Neural cell (in vitro differentiated cells): ENCODE data around the gene ADAMTS17. TPM values are rescaled to one million over a fixed set of nuclear protein-coding genes. Genes with fewer than 3 reads are reported as not detected.

Source experiments
- H2AFZ ChIP-seq: fragments of 200-600, 300-800 bp; sonication (generic), shearing (Covaris generic); 2 replicates; pipeline ENCODE4 v1.6.0; 2014; ENCODE audit warnings: low read depth, mild to moderate bottlenecking, antibody characterized with exemption, low read length, moderate library complexity
- H3F3A ChIP-seq: fragments of 200-600 bp; shearing (Covaris generic); 2 replicates; pipeline ENCODE4 v1.6.1; 2016; ENCODE audit warnings: mild to moderate bottlenecking, moderate library complexity, mixed read lengths, antibody characterized with exemption, low read length; ENCODE audit not compliant: insufficient read depth, poor library complexity, severe bottlenecking
- H3K27ac ChIP-seq: fragments of 200-600, 300-800 bp; sonication (generic), shearing (Covaris generic); 2 replicates; pipeline ENCODE4 v1.5.1; 2014; ENCODE audit warnings: mild to moderate bottlenecking, low read length, moderate library complexity
- H3K27me3 ChIP-seq: fragments of 300-800, 200-600 bp; sonication (generic), shearing (Covaris generic); 2 replicates; pipeline ENCODE4 v1.6.0; 2014; ENCODE audit warnings: mild to moderate bottlenecking, low read depth, low read length, moderate library complexity; ENCODE audit not compliant: insufficient read depth
- H3K36me3 ChIP-seq: fragments of 300-800, 200-600 bp; sonication (generic), shearing (Covaris generic); 2 replicates; pipeline ENCODE4 v1.5.1; 2014; ENCODE audit warnings: mild to moderate bottlenecking, antibody characterized with exemption, low read length, moderate library complexity; ENCODE audit not compliant: insufficient read depth
- H3K4me2 ChIP-seq: fragments of 300-800, 200-600 bp; sonication (generic), shearing (Covaris generic); 2 replicates; pipeline ENCODE4 v1.6.0; 2014; ENCODE audit warnings: mild to moderate bottlenecking, low read length
- H3K4me3 ChIP-seq: fragments of 300-800, 200-600 bp; sonication (generic), shearing (Covaris generic); 2 replicates; pipeline ENCODE4 v1.5.1; 2014; ENCODE audit warnings: mild to moderate bottlenecking, low read length, moderate library complexity
- H3K79me2 ChIP-seq: fragments of 200-600 bp; shearing (Covaris generic); replicated peaks from 2 replicates; pipeline ENCODE4 v1.6.0; 2014; ENCODE audit warnings: mild to moderate bottlenecking, low read length, moderate library complexity; ENCODE audit not compliant: insufficient read depth
- H3K9ac ChIP-seq: fragments of 300-800, 200-600 bp; sonication (generic), shearing (Covaris generic); 2 replicates; pipeline ENCODE4 v1.6.1; 2016; ENCODE audit warnings: mild to moderate bottlenecking, low read length, mixed read lengths
- H3K9me2 ChIP-seq: fragments of 200-600 bp; shearing (Covaris generic); 2 replicates; pipeline ENCODE4 v1.6.1; 2016; ENCODE audit warnings: mild to moderate bottlenecking, low read length, mixed read lengths; ENCODE audit not compliant: insufficient read depth
- H3K9me3 ChIP-seq: fragments of 200-600, 300-800 bp; sonication (generic), shearing (Covaris generic); 2 replicates; pipeline ENCODE4 v1.6.1; 2016; ENCODE audit warnings: mild to moderate bottlenecking, mixed run types, low read length, moderate library complexity, mixed read lengths
- H4K20me1 ChIP-seq: fragments of 200-600 bp; shearing (Covaris generic); 2 replicates; pipeline ENCODE4 v1.6.1; 2016; ENCODE audit warnings: mild to moderate bottlenecking, mixed run types; ENCODE audit not compliant: insufficient read depth
- CTCF ChIP-seq: fragments of 450-650 bp; IDR thresholded peaks from 2 replicates; pipeline ENCODE4 v1.5.1; 2014; ENCODE audit warnings: antibody characterized with exemption, mild to moderate bottlenecking, moderate library complexity; ENCODE audit not compliant: poor library complexity, severe bottlenecking
- EP300 ChIP-seq: fragments of 450-650 bp; conservative IDR thresholded peaks from 2 replicates; pipeline ENCODE4 v1.6.1; 2014; ENCODE audit warnings: antibody characterized with exemption, mild to moderate bottlenecking, moderate library complexity; ENCODE audit not compliant: poor library complexity, severe bottlenecking
- EZH2 ChIP-seq: fragments of 200-600, 300-800 bp; shearing (Covaris generic), sonication (generic); IDR thresholded peaks from 2 replicates; pipeline ENCODE4 v1.6.1; 2014; ENCODE audit warnings: antibody characterized with exemption, low read length, borderline replicate concordance, mild to moderate bottlenecking; ENCODE audit not compliant: insufficient read depth, poor library complexity, severe bottlenecking
- MXI1 ChIP-seq: fragments of 450-650 bp; conservative IDR thresholded peaks from 2 replicates; pipeline ENCODE4 v1.6.1; 2014; ENCODE audit warnings: antibody characterized with exemption, mild to moderate bottlenecking; ENCODE audit not compliant: poor library complexity, severe bottlenecking
- POLR2AphosphoS5 ChIP-seq: IDR thresholded peaks from 2 replicates; pipeline ENCODE4 v1.6.1; 2012
- RAD21 ChIP-seq: fragments of 450-650 bp; conservative IDR thresholded peaks from 2 replicates; pipeline ENCODE4 v1.6.1; 2014; ENCODE audit warnings: antibody characterized with exemption, mild to moderate bottlenecking, moderate library complexity
- REST ChIP-seq: IDR thresholded peaks from 2 replicates; pipeline ENCODE4 v1.6.1; 2012; ENCODE audit warnings: borderline replicate concordance
- SMC3 ChIP-seq: fragments of 450-650 bp; conservative IDR thresholded peaks from 2 replicates; pipeline ENCODE4 v1.6.1; 2014; ENCODE audit warnings: antibody characterized with exemption, mild to moderate bottlenecking, moderate library complexity; ENCODE audit not compliant: poor library complexity
- TAF1 ChIP-seq: IDR thresholded peaks from 2 replicates; pipeline ENCODE4 v1.6.1; 2012; ENCODE audit warnings: low read depth
- polyA plus RNA-seq: library from polyadenylated mRNA; depleted of rRNA; stranded (reverse); fragments of >200 nt; gene quantifications from 2 replicates; pipeline ENCODE4 v1.2.3, GENCODE V29; 2014

The ADAMTS17 gene
- polyA plus RNA-seq, 1 donor from 2014 or later = 0.04 TPM

- H3K79me2 ChIP-seq = no peaks in the 10 kb centered on the region
- H3K9ac ChIP-seq = no peak overlapping the region
- no peaks in the 10 kb centered on the region for H3K9me2 ChIP-seq
- no peaks in the 10 kb centered on the region for H4K20me1 ChIP-seq
- H3K36me3 ChIP-seq = no peaks in the 10 kb centered on the region
- H3K4me3 ChIP-seq = no peak overlapping the region
- H2AFZ ChIP-seq = no peak overlapping the region
- H3K27ac ChIP-seq = no peak overlapping the region
- no peaks in the 10 kb centered on the region for H3K27me3 ChIP-seq
- H3K4me2 ChIP-seq = no peak overlapping the region
- H3K9me3 ChIP-seq = no peaks in the 10 kb centered on the region
- no peak for TF ChIP-seq RAD21
- TF ChIP-seq EP300 = no peak
- TF ChIP-seq TAF1 = no peak
- TF ChIP-seq EZH2 = no peak
- TF ChIP-seq CTCF = no peak
- TF ChIP-seq POLR2AphosphoS5 = no peak
- no peak for TF ChIP-seq SMC3
- no peak for TF ChIP-seq MXI1
- TF ChIP-seq REST = no peak
- no peaks in the 10 kb centered on the region for H3F3A ChIP-seq
Measured at GRCh38 chr15:100170291-100171210, 171.2 kb downstream of the ADAMTS17 start.

GRCh38 chr15:100169615-100170290 is 172.0 kb downstream of the ADAMTS17 start:
- TF ChIP-seq EP300 (no peak), TAF1 (no peak), EZH2 (no peak), RAD21 (no peak), POLR2AphosphoS5 (no peak)

More at GRCh38 chr15:100169615-100170290, 172.0 kb downstream of the ADAMTS17 start:
- Histone ChIP-seq H3K9ac (no peak overlapping the region), H4K20me1 (no peaks in the 10 kb centered on the region), H3K4me2 (no peak overlapping the region), H3K9me3 (no peaks in the 10 kb centered on the region), H3K4me3 (no peak overlapping the region), H3K36me3 (no peaks in the 10 kb centered on the region), H2AFZ (no peak overlapping the region), H3K27me3 (no peaks in the 10 kb centered on the region), H3K27ac (no peak overlapping the region), H3K79me2 (no peaks in the 10 kb centered on the region), H3K9me2 (no peaks in the 10 kb centered on the region), H3F3A (no peaks in the 10 kb centered on the region)
